ENCODE measurements around the gene ENTPD3.

DNA sequence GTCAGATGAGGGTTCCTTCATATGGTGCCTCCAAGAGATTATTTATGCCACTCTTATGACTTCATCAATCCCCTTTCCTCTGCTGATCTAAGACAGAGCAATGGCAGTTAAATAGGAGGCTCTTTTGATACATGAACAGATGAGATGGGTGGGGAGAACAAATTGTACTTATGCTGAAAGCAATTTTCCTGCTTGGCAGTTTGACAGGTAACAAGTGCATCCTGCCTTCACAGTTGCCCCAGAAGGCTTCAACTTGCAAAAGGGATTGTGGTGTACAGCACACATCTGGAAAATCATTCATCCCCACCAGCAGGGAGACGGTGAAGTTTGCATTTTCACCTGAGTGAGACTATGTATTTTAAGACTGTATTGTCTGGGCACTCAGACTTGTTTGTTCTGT is 27.3 kb downstream of the ENTPD3 start:
- no peak for TF ChIP-seq POLR2A (IDR thresholded peaks at IDR 0.05)
- TF ChIP-seq POLR2AphosphoS5 (IDR thresholded peaks at IDR 0.05): no peak
- TF ChIP-seq, protein P1, sequence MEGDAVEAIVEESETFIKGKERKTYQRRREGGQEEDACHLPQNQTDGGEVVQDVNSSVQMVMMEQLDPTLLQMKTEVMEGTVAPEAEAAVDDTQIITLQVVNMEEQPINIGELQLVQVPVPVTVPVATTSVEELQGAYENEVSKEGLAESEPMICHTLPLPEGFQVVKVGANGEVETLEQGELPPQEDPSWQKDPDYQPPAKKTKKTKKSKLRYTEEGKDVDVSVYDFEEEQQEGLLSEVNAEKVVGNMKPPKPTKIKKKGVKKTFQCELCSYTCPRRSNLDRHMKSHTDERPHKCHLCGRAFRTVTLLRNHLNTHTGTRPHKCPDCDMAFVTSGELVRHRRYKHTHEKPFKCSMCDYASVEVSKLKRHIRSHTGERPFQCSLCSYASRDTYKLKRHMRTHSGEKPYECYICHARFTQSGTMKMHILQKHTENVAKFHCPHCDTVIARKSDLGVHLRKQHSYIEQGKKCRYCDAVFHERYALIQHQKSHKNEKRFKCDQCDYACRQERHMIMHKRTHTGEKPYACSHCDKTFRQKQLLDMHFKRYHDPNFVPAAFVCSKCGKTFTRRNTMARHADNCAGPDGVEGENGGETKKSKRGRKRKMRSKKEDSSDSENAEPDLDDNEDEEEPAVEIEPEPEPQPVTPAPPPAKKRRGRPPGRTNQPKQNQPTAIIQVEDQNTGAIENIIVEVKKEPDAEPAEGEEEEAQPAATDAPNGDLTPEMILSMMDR (IDR thresholded peaks at IDR 0.05): no peak
- no peak for TF ChIP-seq EP300 (IDR thresholded peaks at IDR 0.05)

Data from suprapubic skin (tissue), 4 donors.